AG09319 (cell line): ENCODE measurements around the gene ISM2.

ENCODE experiments used
- DNase-seq: peaks from one replicate; pipeline ENCODE4 v3.0.0-alpha.2; 2010; ENCODE audit warnings: low read depth; ENCODE audit errors: extremely low read depth
- CTCF ChIP-seq: IDR thresholded peaks from 2 replicates; pipeline ENCODE4 v1.5.1; 2011; ENCODE audit warnings: low read depth, mild to moderate bottlenecking, inconsistent platforms, low read length, moderate library complexity

Gene ISM2

GRCh38 chr14:77459072-77459723 lies 39.4 kb downstream of the ISM2 start:
- TF ChIP-seq CTCF = peak; percentile 74
- peak; percentile 20 for DNase-seq

GRCh38 chr14:77458249-77458950 lies 40.2 kb downstream of the ISM2 start:
- no peak for TF ChIP-seq CTCF
- no peak for DNase-seq

GRCh38 chr14:77457522-77458248 lies 40.9 kb downstream of the ISM2 start, which contains the start of the genes AHSA1 and VIPAS39:
Gene AHSA1 (plus strand): TSS chr14:77458093. CDS start chr14:77458190, 97 bp downstream.
Gene VIPAS39 (minus strand): TSS chr14:77457601. CDS start chr14:77454102, 3,499 bp downstream.
- DNase-seq = peak; percentile 95
- TF ChIP-seq CTCF = no peak

- no peak for TF ChIP-seq CTCF
- DNase-seq = no peak
Observed at GRCh38 chr14:77457115-77457521, 41.5 kb downstream of the ISM2 start.

- no peak for DNase-seq
- no peak for TF ChIP-seq CTCF
Observed at GRCh38 chr14:77455966-77456640, 42.5 kb downstream of the ISM2 start.

- DNase-seq = no peak
- no peak for TF ChIP-seq CTCF
Observed at GRCh38 chr14:77442196-77442595, 56.4 kb downstream of the ISM2 start.

- no peak for TF ChIP-seq CTCF
- no peak for DNase-seq
Observed at GRCh38 chr14:77439861-77440260, 58.8 kb downstream of the ISM2 start.
